SU-DHL-6 (cell line): ENCODE measurements around the gene LCP1.

Source experiments
- CTCF ChIP-seq: fragments of 200-600 bp; sonication (generic); IDR thresholded peaks from one replicate; pipeline ENCODE4 v1.5.1; 2017; ENCODE audit warnings: antibody characterized with exemption, mild to moderate bottlenecking, low read length, moderate library complexity; ENCODE audit not compliant: insufficient read depth, poor library complexity, severe bottlenecking
- EZH2phosphoT487 ChIP-seq: fragments of 200-600 bp; sonication (generic), shearing (Covaris generic); conservative IDR thresholded peaks from 2 replicates; pipeline ENCODE4 v1.6.1; 2018; ENCODE audit warnings: mild to moderate bottlenecking, antibody characterized with exemption, low read length, moderate library complexity, mixed read lengths

- TF ChIP-seq CTCF: no peak
- no peak for TF ChIP-seq EZH2phosphoT487
Measured at GRCh38 chr13:46213242-46213641, 31.3 kb upstream of the LCP1 start.
